Measurements from ENCODE around the gene PLEKHA4. TPM values are rescaled to one million over a fixed set of nuclear protein-coding genes. Genes with fewer than 3 reads are reported as not detected.
A peak's percentile ranks its signal among the peaks of the same experiment; 100 is the strongest.

The PLEKHA4 gene
- total and polyA plus RNA-seq, 4 experiments from 2014 or later, result 2.3 to 7.5 (median 4.7) TPM

- DNase-seq, result no peak
- Mint-ChIP-seq H3K9me3 (no peaks in the 10 kb centered on the region), H3K27ac (no peak overlapping the region), H3K36me3 (no peaks in the 10 kb centered on the region), H3K4me1 (no peaks in the 10 kb centered on the region), H3K4me3 (no peak overlapping the region), H3K27me3 (no peaks in the 10 kb centered on the region)
- intact Hi-C loops (cut with micrococcal nuclease), result no loop called here
- Histone ChIP-seq H3K36me3 (ENCODE audit: insufficient read depth, low read length) (no peaks in the 10 kb centered on the region), H3K9me3 (ENCODE audit: control insufficient read depth in 1 of 2, low read length in 2 of 2) (no peaks in the 10 kb centered on the region), H3K4me1 (ENCODE audit: insufficient read depth, low read length) (no peaks in the 10 kb centered on the region), H3K27me3 (ENCODE audit: insufficient read depth, low read length) (no peaks in the 10 kb centered on the region), H3K4me3 (ENCODE audit: low read length in 2 of 2) (no peak overlapping the region), H3K27ac (ENCODE audit: low read depth, low read length) (no peak overlapping the region)
- CTCF ChIA-PET (ENCODE audit: partially characterized antibody), result interaction anchor here (1.1 to 2.3 kb wide), 4 partner anchors 9 to 37 kb away, joined by 4 to 8 read pairs (median 6); partner anchors contain the start of gene HSD17B14
- POLR2A ChIA-PET (ENCODE audit: partially characterized antibody), result no interaction called here
Observed at GRCh38 chr19:48826606-48827020, 41.8 kb downstream of the PLEKHA4 start.

GRCh38 chr19:48822514-48822913 is 45.9 kb downstream of the PLEKHA4 start:
- Histone ChIP-seq H3K36me3 (ENCODE audit: insufficient read depth, low read length) (no peaks in the 10 kb centered on the region), H3K4me1 (ENCODE audit: insufficient read depth, low read length) (no peaks in the 10 kb centered on the region), H3K27ac (ENCODE audit: low read depth, low read length) (no peak overlapping the region), H3K4me3 (ENCODE audit: low read length in 2 of 2) (no peak overlapping the region), H3K27me3 (ENCODE audit: insufficient read depth, low read length) (no peaks in the 10 kb centered on the region), H3K9me3 (ENCODE audit: control insufficient read depth in 1 of 2, low read length in 2 of 2) (no peaks in the 10 kb centered on the region)
- Mint-ChIP-seq H3K27ac (no peak overlapping the region), H3K4me3 (no peak overlapping the region), H3K36me3 (no peaks in the 10 kb centered on the region), H3K27me3 (no peaks in the 10 kb centered on the region), H3K9me3 (no peaks in the 10 kb centered on the region), H3K4me1 (no peaks in the 10 kb centered on the region)
- POLR2A ChIA-PET (ENCODE audit: partially characterized antibody), result no interaction called here
- intact Hi-C loops (cut with micrococcal nuclease), result no loop called here
- CTCF ChIA-PET (ENCODE audit: partially characterized antibody), result no interaction called here
- no peak for DNase-seq

- Histone ChIP-seq H3K4me3 (ENCODE audit: low read length in 2 of 2) (no peak overlapping the region), H3K4me1 (ENCODE audit: insufficient read depth, low read length) (no peaks in the 10 kb centered on the region), H3K9me3 (ENCODE audit: control insufficient read depth in 1 of 2, low read length in 2 of 2) (no peaks in the 10 kb centered on the region), H3K27me3 (ENCODE audit: insufficient read depth, low read length) (no peaks in the 10 kb centered on the region), H3K36me3 (ENCODE audit: insufficient read depth, low read length) (no peaks in the 10 kb centered on the region), H3K27ac (ENCODE audit: low read depth, low read length) (no peak overlapping the region)
- no peaks in the 10 kb centered on the region for H3K27me3 Mint-ChIP-seq
- no peaks in the 10 kb centered on the region for H3K4me1 Mint-ChIP-seq
- intact Hi-C loops (cut with micrococcal nuclease), result no loop called here
- DNase-seq, result no peak
- no peak overlapping the region for H3K4me3 Mint-ChIP-seq
- H3K27ac Mint-ChIP-seq, result no peak overlapping the region
- CTCF ChIA-PET (ENCODE audit: partially characterized antibody), result interaction anchor here (1.1 to 1.5 kb wide), 2 partner anchors 14 to 20 kb away, joined by 3 to 5 read pairs; partner anchors contain the start of gene HSD17B14
- POLR2A ChIA-PET (ENCODE audit: partially characterized antibody), result no interaction called here
- no peaks in the 10 kb centered on the region for H3K36me3 Mint-ChIP-seq
- H3K9me3 Mint-ChIP-seq, result no peaks in the 10 kb centered on the region
Observed at GRCh38 chr19:48821633-48822032, 46.8 kb downstream of the PLEKHA4 start.

GRCh38 chr19:48819366-48819816 is 49.0 kb downstream of the PLEKHA4 start:
- H3K9me3 ChIP-seq (ENCODE audit: control insufficient read depth in 1 of 2, low read length in 2 of 2), result no peaks in the 10 kb centered on the region
- no peaks in the 10 kb centered on the region for H3K27me3 Mint-ChIP-seq
- H3K4me1 Mint-ChIP-seq, result peaks cover 2 to 13% (median 9%) of the 10 kb centered on the region in 4 donors
- no peak overlapping the region for H3K4me3 ChIP-seq (ENCODE audit: low read length in 2 of 2)
- H3K4me3 Mint-ChIP-seq, result no peak overlapping the region
- no peaks in the 10 kb centered on the region for H3K36me3 ChIP-seq (ENCODE audit: insufficient read depth, low read length)
- no peaks in the 10 kb centered on the region for H3K4me1 ChIP-seq (ENCODE audit: insufficient read depth, low read length)
- no peaks in the 10 kb centered on the region for H3K9me3 Mint-ChIP-seq
- DNase-seq, result no peak
- POLR2A ChIA-PET (ENCODE audit: partially characterized antibody), result no interaction called here
- H3K36me3 Mint-ChIP-seq, result no peaks in the 10 kb centered on the region
- H3K27ac Mint-ChIP-seq, result peak overlapping the region in 2 of 7 donors; percentile 64 to 85
- no peak overlapping the region for H3K27ac ChIP-seq (ENCODE audit: low read depth, low read length)
- H3K27me3 ChIP-seq (ENCODE audit: insufficient read depth, low read length), result no peaks in the 10 kb centered on the region
- CTCF ChIA-PET (ENCODE audit: partially characterized antibody), result no interaction called here
- intact Hi-C loops (cut with micrococcal nuclease), result no loop called here

GRCh38 chr19:48818234-48818820 is 50.1 kb downstream of the PLEKHA4 start:
- H3K4me1 ChIP-seq (ENCODE audit: insufficient read depth, low read length), result no peaks in the 10 kb centered on the region
- no peaks in the 10 kb centered on the region for H3K36me3 ChIP-seq (ENCODE audit: insufficient read depth, low read length)
- H3K4me3 ChIP-seq (ENCODE audit: low read length in 2 of 2), result no peak overlapping the region
- H3K9me3 Mint-ChIP-seq, result no peaks in the 10 kb centered on the region
- no peak for DNase-seq
- H3K27me3 Mint-ChIP-seq, result no peaks in the 10 kb centered on the region
- peaks cover 2 to 13% (median 9%) of the 10 kb centered on the region in 4 donors for H3K4me1 Mint-ChIP-seq
- H3K27ac Mint-ChIP-seq, result peak overlapping the region in 1 of 7 donors; percentile 32
- ChIA-PET CTCF (ENCODE audit: partially characterized antibody) (interaction anchor here (1.4 kb wide), 1 partner anchor 23 kb away, joined by 6 read pairs; no protein-coding TSS in a partner anchor), POLR2A (ENCODE audit: partially characterized antibody) (interaction anchor here (0.9 kb wide), 1 partner anchor 24 kb away, joined by 3 read pairs; no protein-coding TSS in a partner anchor)
- intact Hi-C loops (cut with micrococcal nuclease), result no loop called here
- no peak overlapping the region for H3K4me3 Mint-ChIP-seq
- H3K36me3 Mint-ChIP-seq, result no peaks in the 10 kb centered on the region
- no peaks in the 10 kb centered on the region for H3K27me3 ChIP-seq (ENCODE audit: insufficient read depth, low read length)
- H3K27ac ChIP-seq (ENCODE audit: low read depth, low read length), result no peak overlapping the region
- H3K9me3 ChIP-seq (ENCODE audit: control insufficient read depth in 1 of 2, low read length in 2 of 2), result no peaks in the 10 kb centered on the region

- peaks cover 4 to 20% (median 10%) of the 10 kb centered on the region in 4 donors for H3K4me1 Mint-ChIP-seq
- H3K27me3 ChIP-seq (ENCODE audit: insufficient read depth, low read length), result no peaks in the 10 kb centered on the region
- H3K27ac ChIP-seq (ENCODE audit: low read depth, low read length), result no peak overlapping the region
- ChIA-PET POLR2A (ENCODE audit: partially characterized antibody) (interaction anchor here (0.9 kb wide), 1 partner anchor 25 kb away, joined by 3 read pairs; no protein-coding TSS in a partner anchor), CTCF (ENCODE audit: partially characterized antibody) (interaction anchor here (1.4 kb wide), 1 partner anchor 22 kb away, joined by 6 read pairs; no protein-coding TSS in a partner anchor)
- no peak for DNase-seq
- no peaks in the 10 kb centered on the region for H3K9me3 ChIP-seq (ENCODE audit: control insufficient read depth in 1 of 2, low read length in 2 of 2)
- intact Hi-C loops (cut with micrococcal nuclease), result no loop called here
- no peak overlapping the region for H3K4me3 ChIP-seq (ENCODE audit: low read length in 2 of 2)
- H3K4me1 ChIP-seq (ENCODE audit: insufficient read depth, low read length), result no peaks in the 10 kb centered on the region
- H3K36me3 ChIP-seq (ENCODE audit: insufficient read depth, low read length), result no peaks in the 10 kb centered on the region
- no peak overlapping the region for H3K4me3 Mint-ChIP-seq
- no peaks in the 10 kb centered on the region for H3K27me3 Mint-ChIP-seq
- H3K36me3 Mint-ChIP-seq, result no peaks in the 10 kb centered on the region
- H3K27ac Mint-ChIP-seq, result peak overlapping the region in 1 of 7 donors; percentile 26
- H3K9me3 Mint-ChIP-seq, result no peaks in the 10 kb centered on the region
Observed at GRCh38 chr19:48817585-48818124, 50.8 kb downstream of the PLEKHA4 start.

GRCh38 chr19:48815870-48816501 is 52.4 kb downstream of the PLEKHA4 start:
- Mint-ChIP-seq H3K4me1 (peaks cover 8 to 27% (median 16%) of the 10 kb centered on the region in 4 donors), H3K9me3 (no peaks in the 10 kb centered on the region), H3K4me3 (no peak overlapping the region), H3K27ac (peak overlapping the region in 4 of 7 donors; percentile 19 to 89 (median 71)), H3K27me3 (no peaks in the 10 kb centered on the region), H3K36me3 (no peaks in the 10 kb centered on the region)
- no peak overlapping the region for H3K4me3 ChIP-seq (ENCODE audit: low read length in 2 of 2)
- intact Hi-C loops (cut with micrococcal nuclease), result no loop called here
- H3K27me3 ChIP-seq (ENCODE audit: insufficient read depth, low read length), result no peaks in the 10 kb centered on the region
- CTCF ChIA-PET (ENCODE audit: partially characterized antibody), result interaction anchor here (1.0 kb wide), 2 partner anchors 9 to 20 kb away, joined by 3 to 4 read pairs; partner anchors contain the start of gene HSD17B14
- H3K9me3 ChIP-seq (ENCODE audit: control insufficient read depth in 1 of 2, low read length in 2 of 2), result no peaks in the 10 kb centered on the region
- peak in 4 of 5 donors; percentile 32 to 70 (median 47) for DNase-seq
- no peak overlapping the region for H3K27ac ChIP-seq (ENCODE audit: low read depth, low read length)
- POLR2A ChIA-PET (ENCODE audit: partially characterized antibody), result interaction anchor here (0.9 kb wide), 1 partner anchor 149 kb away, joined by 3 read pairs; the partner anchor contains the start of gene FTL
- no peaks in the 10 kb centered on the region for H3K4me1 ChIP-seq (ENCODE audit: insufficient read depth, low read length)
- no peaks in the 10 kb centered on the region for H3K36me3 ChIP-seq (ENCODE audit: insufficient read depth, low read length)
